Measurements from ENCODE around the gene XPO5. TPM values are rescaled to one million over a fixed set of nuclear protein-coding genes. Genes with fewer than 3 reads are reported as not detected.

Gene XPO5
- polyA plus RNA-seq, 1 of the 3 experiments (the other 2 are of a cell fraction), result 29.5 TPM

- H3K79me2 ChIP-seq (ENCODE audit: insufficient read depth), result peaks cover 71% of the 10 kb centered on the region
These were observed 12.4 kb upstream of the XPO5 start for GRCh38 chr6:43588194-43588593.

DNA sequence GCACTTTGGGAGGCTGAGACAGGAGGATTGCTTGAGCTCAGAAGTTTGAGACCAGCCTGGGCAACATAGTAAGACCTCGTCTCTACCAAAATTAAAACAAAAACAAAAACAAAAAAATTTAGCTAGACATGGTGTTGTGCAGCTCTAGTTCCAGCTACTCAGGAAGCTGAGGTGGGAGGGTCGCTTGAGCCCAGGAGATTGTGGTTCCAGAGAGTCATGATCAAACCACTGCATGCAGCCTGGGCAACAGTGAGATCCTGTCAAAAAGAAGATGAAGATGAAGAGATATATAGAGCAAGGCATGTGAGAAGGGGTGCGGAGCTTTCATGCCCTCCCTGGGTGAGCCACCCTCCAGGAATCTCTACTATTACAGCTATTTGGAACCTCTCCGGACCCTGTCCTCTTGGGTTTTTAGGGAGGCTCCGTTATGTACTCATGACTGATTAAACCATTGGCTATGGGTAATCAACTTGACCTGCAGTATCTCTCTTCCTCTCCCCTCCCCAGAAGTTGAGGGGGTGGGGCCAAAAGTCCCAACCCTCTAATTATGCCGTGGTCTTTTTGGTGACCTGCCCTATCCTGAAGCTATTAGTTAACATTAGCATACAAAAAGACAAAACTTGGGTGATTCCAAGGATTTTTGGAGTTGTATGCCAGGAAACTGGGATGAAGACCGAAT lies 9.2 kb upstream of the XPO5 start:
- Histone ChIP-seq H3K79me2 (ENCODE audit: insufficient read depth) (peaks cover 57% of the 10 kb centered on the region), H2AFZ (ENCODE audit: low read depth) (no peak overlapping the region), H3K9ac (no peak overlapping the region), H4K20me1 (ENCODE audit: insufficient read depth) (0 out of 2 replicates have a peak, but pooled peaks cover 3% of the 10 kb centered on the region), H3K4me2 (no peak overlapping the region), H3K36me3 (replicated peaks in 1 of 2; ENCODE audit: control insufficient read depth in 1 of 2, insufficient read depth in 2 of 2, low read length in 1 of 2) (peaks cover 44 to 69% of the 10 kb centered on the region in 2 experiments), H3K4me3 (ENCODE audit: low read depth in 2 of 2, low read length in 1 of 2) (no peak overlapping the region), H3K4me1 (ENCODE audit: control insufficient read depth in 1 of 2, insufficient read depth in 2 of 2, low read depth in 1 of 2, low read length in 1 of 2) (no peaks in the 10 kb centered on the region), H3K27me3 (ENCODE audit: insufficient read depth) (no peaks in the 10 kb centered on the region), H3K9me3 (no peaks in the 10 kb centered on the region), H3K27ac (ENCODE audit: low read depth in 2 of 2, low read length in 1 of 2) (no peak overlapping the region), H3K9me2 (no peaks in the 10 kb centered on the region), H3F3A (replicated peaks; ENCODE audit: insufficient read depth) (no peaks in the 10 kb centered on the region)
- WGBS (ENCODE audit: low lambda C conversion rate), result 92% methylated on average over 7 of the region's 7 CpGs
- POLR2A ChIA-PET, result no interaction called here
- CTCF ChIA-PET, result interaction anchor here (0.6 to 2.0 kb wide), 4 partner anchors 8 to 82 kb away, joined by 3 to 8 read pairs (median 3); no protein-coding TSS in a partner anchor
- DNase-seq, result no peak
- TF ChIP-seq, protein P1, sequence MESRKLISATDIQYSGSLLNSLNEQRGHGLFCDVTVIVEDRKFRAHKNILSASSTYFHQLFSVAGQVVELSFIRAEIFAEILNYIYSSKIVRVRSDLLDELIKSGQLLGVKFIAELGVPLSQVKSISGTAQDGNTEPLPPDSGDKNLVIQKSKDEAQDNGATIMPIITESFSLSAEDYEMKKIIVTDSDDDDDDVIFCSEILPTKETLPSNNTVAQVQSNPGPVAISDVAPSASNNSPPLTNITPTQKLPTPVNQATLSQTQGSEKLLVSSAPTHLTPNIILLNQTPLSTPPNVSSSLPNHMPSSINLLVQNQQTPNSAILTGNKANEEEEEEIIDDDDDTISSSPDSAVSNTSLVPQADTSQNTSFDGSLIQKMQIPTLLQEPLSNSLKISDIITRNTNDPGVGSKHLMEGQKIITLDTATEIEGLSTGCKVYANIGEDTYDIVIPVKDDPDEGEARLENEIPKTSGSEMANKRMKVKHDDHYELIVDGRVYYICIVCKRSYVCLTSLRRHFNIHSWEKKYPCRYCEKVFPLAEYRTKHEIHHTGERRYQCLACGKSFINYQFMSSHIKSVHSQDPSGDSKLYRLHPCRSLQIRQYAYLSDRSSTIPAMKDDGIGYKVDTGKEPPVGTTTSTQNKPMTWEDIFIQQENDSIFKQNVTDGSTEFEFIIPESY (IDR thresholded peaks at IDR 0.05; ENCODE audit: borderline replicate concordance, low read depth), result no peak
- TF ChIP-seq FOSL2 (IDR thresholded peaks at IDR 0.05; ENCODE audit: borderline replicate concordance, low read depth), result no peak
- TF ChIP-seq EP300 (IDR thresholded peaks at IDR 0.05; ENCODE audit: borderline replicate concordance in 1 of 2, low read depth in 1 of 2, low read length in 1 of 2), result no peak
- TF ChIP-seq, protein P2, sequence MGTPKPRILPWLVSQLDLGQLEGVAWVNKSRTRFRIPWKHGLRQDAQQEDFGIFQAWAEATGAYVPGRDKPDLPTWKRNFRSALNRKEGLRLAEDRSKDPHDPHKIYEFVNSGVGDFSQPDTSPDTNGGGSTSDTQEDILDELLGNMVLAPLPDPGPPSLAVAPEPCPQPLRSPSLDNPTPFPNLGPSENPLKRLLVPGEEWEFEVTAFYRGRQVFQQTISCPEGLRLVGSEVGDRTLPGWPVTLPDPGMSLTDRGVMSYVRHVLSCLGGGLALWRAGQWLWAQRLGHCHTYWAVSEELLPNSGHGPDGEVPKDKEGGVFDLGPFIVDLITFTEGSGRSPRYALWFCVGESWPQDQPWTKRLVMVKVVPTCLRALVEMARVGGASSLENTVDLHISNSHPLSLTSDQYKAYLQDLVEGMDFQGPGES (IDR thresholded peaks at IDR 0.05; ENCODE audit: low read depth, low read length), result no peak
- no peak for TF ChIP-seq TCF12 (IDR thresholded peaks at IDR 0.05)
- TF ChIP-seq MEF2A (IDR thresholded peaks at IDR 0.05; ENCODE audit: borderline replicate concordance, low read depth), result no peak
- TF ChIP-seq CHD2 (IDR thresholded peaks at IDR 0.05; ENCODE audit: low read length, partially characterized antibody), result no peak
- TF ChIP-seq, protein P3, sequence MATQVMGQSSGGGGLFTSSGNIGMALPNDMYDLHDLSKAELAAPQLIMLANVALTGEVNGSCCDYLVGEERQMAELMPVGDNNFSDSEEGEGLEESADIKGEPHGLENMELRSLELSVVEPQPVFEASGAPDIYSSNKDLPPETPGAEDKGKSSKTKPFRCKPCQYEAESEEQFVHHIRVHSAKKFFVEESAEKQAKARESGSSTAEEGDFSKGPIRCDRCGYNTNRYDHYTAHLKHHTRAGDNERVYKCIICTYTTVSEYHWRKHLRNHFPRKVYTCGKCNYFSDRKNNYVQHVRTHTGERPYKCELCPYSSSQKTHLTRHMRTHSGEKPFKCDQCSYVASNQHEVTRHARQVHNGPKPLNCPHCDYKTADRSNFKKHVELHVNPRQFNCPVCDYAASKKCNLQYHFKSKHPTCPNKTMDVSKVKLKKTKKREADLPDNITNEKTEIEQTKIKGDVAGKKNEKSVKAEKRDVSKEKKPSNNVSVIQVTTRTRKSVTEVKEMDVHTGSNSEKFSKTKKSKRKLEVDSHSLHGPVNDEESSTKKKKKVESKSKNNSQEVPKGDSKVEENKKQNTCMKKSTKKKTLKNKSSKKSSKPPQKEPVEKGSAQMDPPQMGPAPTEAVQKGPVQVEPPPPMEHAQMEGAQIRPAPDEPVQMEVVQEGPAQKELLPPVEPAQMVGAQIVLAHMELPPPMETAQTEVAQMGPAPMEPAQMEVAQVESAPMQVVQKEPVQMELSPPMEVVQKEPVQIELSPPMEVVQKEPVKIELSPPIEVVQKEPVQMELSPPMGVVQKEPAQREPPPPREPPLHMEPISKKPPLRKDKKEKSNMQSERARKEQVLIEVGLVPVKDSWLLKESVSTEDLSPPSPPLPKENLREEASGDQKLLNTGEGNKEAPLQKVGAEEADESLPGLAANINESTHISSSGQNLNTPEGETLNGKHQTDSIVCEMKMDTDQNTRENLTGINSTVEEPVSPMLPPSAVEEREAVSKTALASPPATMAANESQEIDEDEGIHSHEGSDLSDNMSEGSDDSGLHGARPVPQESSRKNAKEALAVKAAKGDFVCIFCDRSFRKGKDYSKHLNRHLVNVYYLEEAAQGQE (IDR thresholded peaks at IDR 0.05; ENCODE audit: low read depth, low read length), result no peak
- TF ChIP-seq GATA2 (CRISPR knock-in tag; IDR thresholded peaks at IDR 0.05), result no peak
- TF ChIP-seq NRF1 (IDR thresholded peaks at IDR 0.05; ENCODE audit: low read depth, low read length), result no peak
- TF ChIP-seq CTCF (IDR thresholded peaks at IDR 0.05), result no peak

More at GRCh38 chr6:43588194-43588593, 12.4 kb upstream of the XPO5 start:
- peaks cover 45 to 81% of the 10 kb centered on the region in 2 experiments for H3K36me3 ChIP-seq (replicated peaks in 1 of 2; ENCODE audit: control insufficient read depth in 1 of 2, insufficient read depth in 2 of 2, low read length in 1 of 2)
- H3K9ac ChIP-seq, result no peak overlapping the region
- no peak overlapping the region for H2AFZ ChIP-seq (ENCODE audit: low read depth)
- no peaks in the 10 kb centered on the region for H3K4me1 ChIP-seq (ENCODE audit: control insufficient read depth in 1 of 2, insufficient read depth in 2 of 2, low read depth in 1 of 2, low read length in 1 of 2)
- no peak overlapping the region for H3K27ac ChIP-seq (ENCODE audit: low read depth in 2 of 2, low read length in 1 of 2)
- no peak for TF ChIP-seq MXI1 (IDR thresholded peaks at IDR 0.05; ENCODE audit: low read depth, low read length)
- TF ChIP-seq, protein P1 (IDR thresholded peaks at IDR 0.05; ENCODE audit: borderline replicate concordance, low read depth), result no peak
- no peak for TF ChIP-seq CHD2 (IDR thresholded peaks at IDR 0.05; ENCODE audit: low read length, partially characterized antibody)
- no peak for TF ChIP-seq ELF1 (IDR thresholded peaks at IDR 0.05)
- no peak for TF ChIP-seq RCOR1 (IDR thresholded peaks at IDR 0.05; ENCODE audit: low read length)
- H3K4me2 ChIP-seq, result no peak overlapping the region
- ChIA-PET POLR2A (no interaction called here), CTCF (interaction anchor here (0.8 to 1.1 kb wide), 2 partner anchors 9 to 20 kb away, joined by 3 to 6 read pairs; no protein-coding TSS in a partner anchor)
- no peaks in the 10 kb centered on the region for H3K9me2 ChIP-seq
- no peaks in the 10 kb centered on the region for H3K9me3 ChIP-seq
- no peaks in the 10 kb centered on the region for H3K27me3 ChIP-seq (ENCODE audit: insufficient read depth)
- 98% methylated on average over 5 of the region's 5 CpGs for WGBS (ENCODE audit: low lambda C conversion rate)
- H3F3A ChIP-seq (replicated peaks; ENCODE audit: insufficient read depth), result no peaks in the 10 kb centered on the region
- no peaks in the 10 kb centered on the region for H4K20me1 ChIP-seq (ENCODE audit: insufficient read depth)
- no peak for DNase-seq
- H3K4me3 ChIP-seq (ENCODE audit: low read depth in 2 of 2, low read length in 1 of 2), result no peak overlapping the region
